GM12873 (cell line): Measurements from ENCODE around the gene ZNF441.

Source experiments
- TF ChIP-seq, protein P1 (sequence below): IDR thresholded peaks from 2 replicates; pipeline ENCODE4 v1.5.1; 2012; ENCODE audit warnings: low read depth, mild to moderate bottlenecking, moderate library complexity, low read length, control low read depth; ENCODE audit not compliant: insufficient read depth; ENCODE audit errors: missing control alignments

Gene ZNF441

DNA sequence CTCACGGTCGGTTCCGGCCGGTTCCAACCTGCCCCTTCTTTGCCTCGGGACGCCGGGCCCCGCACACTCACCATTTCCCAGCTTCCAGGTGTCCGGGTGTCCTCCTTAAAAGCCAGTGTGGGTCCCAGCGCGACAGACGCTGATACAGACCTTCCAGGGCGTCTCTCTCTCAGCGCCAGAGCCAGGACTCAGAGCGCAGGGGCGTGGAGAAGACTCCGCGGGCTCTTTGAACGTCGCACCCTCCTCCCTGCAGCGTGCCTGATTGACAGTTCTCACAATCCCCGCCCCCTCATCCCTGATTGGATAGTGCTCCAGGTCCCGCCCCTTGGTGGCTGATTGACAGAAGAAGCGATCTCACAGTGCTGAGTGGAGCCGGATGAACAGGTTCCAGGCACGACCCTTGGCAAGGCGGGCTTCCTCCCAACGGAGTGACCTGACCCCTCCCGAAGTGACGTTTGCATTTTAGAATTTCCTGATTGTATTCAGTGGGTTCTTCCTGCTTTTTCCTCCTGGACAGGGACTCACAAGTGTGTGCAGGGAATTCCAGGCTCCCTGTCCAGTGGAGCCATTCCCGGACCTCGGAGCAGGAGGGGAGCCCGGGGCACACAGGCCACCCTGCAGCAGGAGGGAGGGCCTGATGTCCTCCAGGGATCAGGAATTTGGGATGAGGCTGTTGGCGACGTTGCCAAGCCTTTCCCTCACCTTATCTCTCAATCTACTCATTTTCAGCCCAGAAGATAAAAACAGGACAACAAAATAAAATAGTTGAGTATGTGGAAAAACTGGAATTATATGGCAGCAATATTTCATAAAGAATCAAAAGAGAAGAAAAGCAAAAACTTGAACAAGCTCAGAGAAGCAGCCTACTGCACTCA is 27.8 kb upstream of the ZNF441 start, which contains the start of gene ZNF823:
TSS of gene ZNF823 (minus strand) at position 201 of the 875 bp plus-strand sequence. CDS start at position 74, 127 bp downstream.
- TF ChIP-seq, protein P1, sequence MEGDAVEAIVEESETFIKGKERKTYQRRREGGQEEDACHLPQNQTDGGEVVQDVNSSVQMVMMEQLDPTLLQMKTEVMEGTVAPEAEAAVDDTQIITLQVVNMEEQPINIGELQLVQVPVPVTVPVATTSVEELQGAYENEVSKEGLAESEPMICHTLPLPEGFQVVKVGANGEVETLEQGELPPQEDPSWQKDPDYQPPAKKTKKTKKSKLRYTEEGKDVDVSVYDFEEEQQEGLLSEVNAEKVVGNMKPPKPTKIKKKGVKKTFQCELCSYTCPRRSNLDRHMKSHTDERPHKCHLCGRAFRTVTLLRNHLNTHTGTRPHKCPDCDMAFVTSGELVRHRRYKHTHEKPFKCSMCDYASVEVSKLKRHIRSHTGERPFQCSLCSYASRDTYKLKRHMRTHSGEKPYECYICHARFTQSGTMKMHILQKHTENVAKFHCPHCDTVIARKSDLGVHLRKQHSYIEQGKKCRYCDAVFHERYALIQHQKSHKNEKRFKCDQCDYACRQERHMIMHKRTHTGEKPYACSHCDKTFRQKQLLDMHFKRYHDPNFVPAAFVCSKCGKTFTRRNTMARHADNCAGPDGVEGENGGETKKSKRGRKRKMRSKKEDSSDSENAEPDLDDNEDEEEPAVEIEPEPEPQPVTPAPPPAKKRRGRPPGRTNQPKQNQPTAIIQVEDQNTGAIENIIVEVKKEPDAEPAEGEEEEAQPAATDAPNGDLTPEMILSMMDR, result no peak

- TF ChIP-seq, protein P1, result no peak
Measured at GRCh38 chr19:11745869-11746268, 20.9 kb upstream of the ZNF441 start.

- TF ChIP-seq, protein P1, result no peak
Measured at GRCh38 chr19:11747277-11747676, 19.5 kb upstream of the ZNF441 start.

GRCh38 chr19:11749751-11750150 is 17.0 kb upstream of the ZNF441 start:
- TF ChIP-seq, protein P1, result no peak

DNA sequence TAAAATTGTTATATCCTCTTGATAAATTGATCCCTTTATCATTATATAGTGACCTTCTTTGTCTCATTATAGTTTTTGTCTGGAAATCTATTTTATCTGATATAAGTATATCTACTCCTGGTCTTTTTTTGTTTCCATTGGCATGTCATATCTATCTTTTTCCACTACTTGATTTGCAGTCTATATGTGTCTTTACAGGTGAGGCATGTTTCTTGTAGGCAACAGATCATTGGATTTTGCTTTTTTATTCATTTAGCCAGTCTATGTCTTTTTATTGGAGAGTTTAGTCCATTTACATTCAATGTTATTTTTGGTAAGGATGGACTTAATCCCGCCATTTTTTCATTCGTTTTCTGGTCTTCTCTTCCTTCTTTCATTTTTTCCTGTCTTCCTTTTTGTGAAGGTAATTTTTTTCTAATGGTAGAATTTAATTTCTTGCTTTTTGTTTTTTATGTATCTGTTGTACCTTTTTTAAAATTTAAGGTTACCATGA is 14.5 kb upstream of the ZNF441 start:
- TF ChIP-seq, protein P1, result no peak

DNA sequence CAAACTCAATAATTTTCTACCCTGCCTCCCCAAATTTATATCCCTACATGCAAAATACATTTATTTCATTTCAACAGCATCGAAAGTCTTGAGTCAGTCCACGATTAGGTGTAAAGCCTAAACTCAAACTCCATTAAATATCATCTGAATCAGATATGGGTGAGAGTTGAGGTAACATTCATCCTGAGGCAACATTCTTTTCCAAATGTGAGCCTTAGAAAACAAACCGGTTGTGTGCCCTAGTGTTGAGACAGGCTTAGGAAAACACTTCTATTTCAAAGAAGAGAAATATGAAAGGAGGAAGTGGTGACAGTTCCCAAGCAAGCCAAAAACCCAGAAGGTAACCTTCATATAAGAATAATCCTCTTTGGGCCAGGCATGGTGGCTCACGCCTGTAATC is 12.1 kb upstream of the ZNF441 start:
- TF ChIP-seq, protein P1, result no peak

DNA sequence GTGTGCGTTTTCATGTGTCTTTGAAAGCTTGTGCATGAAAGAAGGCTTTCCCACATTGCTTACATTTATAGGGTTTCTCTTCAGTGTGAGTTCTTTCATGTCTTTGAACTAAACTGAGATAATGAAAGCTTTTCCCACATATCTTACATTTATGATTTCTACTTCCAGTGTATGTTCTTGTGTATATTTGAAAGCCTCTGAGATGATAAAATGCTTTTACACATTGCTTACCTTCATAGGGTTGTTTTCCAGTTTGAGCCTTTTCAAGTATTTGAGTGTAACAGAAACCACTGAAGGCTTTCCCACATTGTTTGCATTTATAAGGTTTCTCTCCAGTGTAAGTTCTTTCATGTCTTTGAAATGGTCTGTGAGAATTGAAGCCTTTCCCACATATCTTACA is 9.8 kb upstream of the ZNF441 start:
- TF ChIP-seq, protein P1, result no peak
